ENCODE results near the gene SPATC1L.

- TF ChIP-seq GATA3 (IDR thresholded peaks at IDR 0.05; ENCODE audit: low read depth, low read length) (no peak), GATA2 (IDR thresholded peaks at IDR 0.05; ENCODE audit: low read depth, low read length) (no peak)
Measured at GRCh38 chr21:46161633-46162592, 22.3 kb downstream of the SPATC1L start.
